WERI-Rb-1 (cell line): ENCODE data around the gene PLCG1.
"Not testable (repeated sequence)": the region's sequence is repeated elsewhere in the genome, so short reads cannot be mapped to it uniquely, and the experiment has no call there.

ENCODE experiments used
- DNase-seq: peaks from one replicate; pipeline ENCODE4 v3.0.0-alpha.2; 2020
- H3K27ac ChIP-seq: fragments of 250-450 bp; sonication (Bioruptor Pico); 2 replicates; pipeline ENCODE4 v1.5.1; 2020; ENCODE audit warnings: mild to moderate bottlenecking, moderate library complexity
- H3K27me3 ChIP-seq: fragments of 250-450 bp; sonication (Bioruptor Pico); 2 replicates; pipeline ENCODE4 v1.5.1; 2021; ENCODE audit warnings: mild to moderate bottlenecking, low read depth, moderate library complexity; ENCODE audit not compliant: insufficient read depth, severe bottlenecking
- H3K36me3 ChIP-seq: fragments of 250-450 bp; sonication (Bioruptor Pico); 2 replicates; pipeline ENCODE4 v1.5.1; 2020; ENCODE audit warnings: mild to moderate bottlenecking, moderate library complexity
- H3K4me3 ChIP-seq: 2 replicates; pipeline ENCODE4 v1.5.1; 2011; ENCODE audit warnings: low read depth, mild to moderate bottlenecking, control low read depth, low read length
- H3K9me3 ChIP-seq: fragments of 250-450 bp; sonication (Bioruptor Pico); 2 replicates; pipeline ENCODE4 v1.5.1; 2021; ENCODE audit warnings: mild to moderate bottlenecking, moderate library complexity; ENCODE audit not compliant: severe bottlenecking
- CTCF ChIP-seq: IDR thresholded peaks from 2 replicates; pipeline ENCODE4 v1.5.1; 2011; ENCODE audit warnings: low read depth, mild to moderate bottlenecking, control low read depth, inconsistent platforms, low read length

The PLCG1 gene

DNA sequence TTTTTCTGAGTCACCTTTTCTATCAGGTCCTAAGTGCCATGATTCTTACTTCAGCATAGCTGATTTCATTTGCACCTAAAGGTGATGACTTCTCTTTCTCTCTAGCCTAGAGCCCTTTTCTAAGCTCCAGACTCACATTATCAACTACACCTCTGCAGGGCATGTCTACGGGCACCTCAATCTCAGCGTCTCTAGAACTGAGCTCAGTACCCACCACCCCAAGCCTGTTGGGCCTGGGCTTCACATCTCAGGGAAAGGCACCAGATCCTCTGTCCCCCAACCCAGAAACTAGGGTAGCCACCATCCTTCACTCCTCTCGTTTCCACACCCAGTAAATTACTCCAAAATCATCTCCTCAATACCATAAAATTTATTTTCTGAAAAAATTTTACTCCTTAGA lies 10.6 kb upstream of the PLCG1 start:
- Histone ChIP-seq H3K36me3 (peaks cover 41% of the 10 kb centered on the region), H3K9me3 (no peaks in the 10 kb centered on the region), H3K4me3 (no peak overlapping the region), H3K27me3 (no peaks in the 10 kb centered on the region), H3K27ac (no peak overlapping the region)
- no peak for DNase-seq
- no peak for TF ChIP-seq CTCF

- H3K36me3 ChIP-seq = peaks cover 26% of the 10 kb centered on the region
- not testable (repeated sequence) for DNase-seq, H3K27ac ChIP-seq, H3K4me3 ChIP-seq, H3K27me3 ChIP-seq, H3K9me3 ChIP-seq
These were observed 9.0 kb upstream of the PLCG1 start for GRCh38 chr20:41128317-41128716.

GRCh38 chr20:41131594-41132387 lies 5.6 kb upstream of the PLCG1 start:
- Histone ChIP-seq H3K4me3 (no peak overlapping the region), H3K9me3 (no peaks in the 10 kb centered on the region), H3K27ac (no peak overlapping the region), H3K27me3 (no peaks in the 10 kb centered on the region), H3K36me3 (peaks cover 1% of the 10 kb centered on the region)
- TF ChIP-seq CTCF = no peak
- DNase-seq = no peak

DNA sequence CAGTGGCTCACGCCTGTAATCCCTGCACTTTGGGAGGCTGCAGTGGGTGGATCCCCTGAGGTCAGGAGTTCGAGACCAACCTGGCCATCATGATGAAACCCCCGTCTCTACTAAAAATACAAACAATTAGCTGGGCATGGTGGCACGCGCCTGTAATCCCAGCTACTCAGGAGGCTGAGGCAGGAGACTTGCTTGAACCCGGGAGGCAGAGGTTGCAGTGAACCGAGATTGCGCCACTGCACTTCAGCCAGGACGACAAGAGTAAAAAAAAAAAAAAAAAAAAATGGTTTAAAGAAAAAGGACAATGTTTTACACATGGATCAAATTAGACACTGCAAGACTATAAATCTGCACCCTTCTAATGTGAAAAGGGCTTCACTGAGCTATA lies 5.0 kb upstream of the PLCG1 start:
- not testable (repeated sequence) for H3K27me3 ChIP-seq, H3K4me3 ChIP-seq, H3K9me3 ChIP-seq, H3K27ac ChIP-seq, DNase-seq, H3K36me3 ChIP-seq

DNA sequence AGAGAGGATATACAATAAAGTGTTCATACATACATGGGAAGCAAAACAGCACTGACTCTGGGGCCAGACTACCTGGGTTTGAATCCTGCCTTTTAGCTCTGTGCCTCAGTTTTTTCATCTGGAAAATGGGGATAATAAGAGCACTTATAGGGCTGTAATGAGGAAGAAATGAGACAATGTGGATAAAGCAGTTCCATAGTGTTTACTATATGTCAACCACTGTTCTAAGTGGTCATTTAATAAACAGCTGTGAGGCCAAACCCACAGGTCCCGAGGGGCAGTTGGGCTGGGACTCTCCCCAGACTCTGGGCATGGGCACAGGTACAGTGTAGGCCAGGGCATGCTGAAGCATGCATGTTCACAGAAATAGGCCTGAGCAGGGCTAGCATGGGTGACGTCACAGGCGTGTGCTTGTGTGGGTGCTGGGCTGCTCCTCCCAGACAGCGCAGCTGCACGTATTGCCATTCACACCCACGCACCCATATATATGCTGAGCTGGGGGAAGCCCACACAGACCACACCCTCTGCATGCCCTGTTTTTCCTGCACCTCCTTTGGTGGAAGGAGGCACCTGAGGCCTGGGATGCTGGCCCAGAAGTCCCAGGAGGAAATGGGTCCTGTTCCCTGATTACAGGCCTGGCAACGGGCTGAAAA lies 3.5 kb upstream of the PLCG1 start:
- DNase-seq = no peak
- Histone ChIP-seq H3K4me3 (no peak overlapping the region), H3K27me3 (no peaks in the 10 kb centered on the region), H3K9me3 (no peaks in the 10 kb centered on the region), H3K36me3 (peaks cover 7% of the 10 kb centered on the region), H3K27ac (no peak overlapping the region)
- TF ChIP-seq CTCF = no peak

DNA sequence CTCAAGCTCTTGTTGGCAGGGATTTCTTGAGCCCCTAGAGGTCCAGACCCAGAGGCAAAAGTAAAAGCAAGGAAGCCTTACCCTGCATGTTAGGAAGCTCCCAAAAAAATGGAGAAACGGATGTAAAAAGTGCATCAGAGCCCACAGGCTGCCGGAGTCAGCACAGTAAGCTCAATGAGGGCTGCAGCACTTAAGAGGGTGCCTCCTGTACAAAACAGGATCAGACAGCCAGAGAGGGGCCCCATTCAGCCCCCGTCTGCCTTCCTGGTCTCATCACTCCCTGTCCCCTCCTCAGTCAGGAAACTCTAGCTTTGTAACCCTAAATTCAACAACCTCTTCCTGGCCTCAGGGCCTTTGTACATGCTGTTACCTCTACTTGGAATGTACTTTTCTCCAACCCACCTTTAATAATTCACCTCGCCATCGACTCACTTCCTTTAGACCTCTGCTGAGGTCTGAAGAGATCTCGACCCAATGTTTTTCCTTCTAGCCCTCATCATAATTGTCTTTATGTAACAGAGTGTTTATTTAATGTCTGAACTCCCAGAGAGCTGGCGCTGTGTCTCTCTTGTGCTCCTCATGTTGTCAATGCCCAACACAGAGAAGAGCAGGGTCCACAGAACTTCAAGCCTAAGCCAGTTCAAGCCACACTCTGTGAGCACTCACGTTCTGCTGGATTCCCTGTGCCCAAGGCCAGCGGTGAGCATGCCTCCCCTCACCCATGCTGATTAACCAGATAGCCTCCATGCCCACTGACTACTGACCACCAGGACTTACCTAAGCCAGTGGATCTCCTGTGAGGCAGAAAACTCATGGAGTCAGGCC lies 2.8 kb upstream of the PLCG1 start:
- Histone ChIP-seq H3K9me3 (no peaks in the 10 kb centered on the region), H3K27me3 (no peaks in the 10 kb centered on the region), H3K4me3 (no peak overlapping the region), H3K27ac (no peak overlapping the region), H3K36me3 (peaks cover 14% of the 10 kb centered on the region)
- TF ChIP-seq CTCF = no peak
- DNase-seq = no peak
